ENCODE results near the gene IBTK. TPM values are rescaled to one million over a fixed set of nuclear protein-coding genes. Genes with fewer than 3 reads are reported as not detected.
"Not testable (repeated sequence)": the region's sequence is repeated elsewhere in the genome, so short reads cannot be mapped to it uniquely, and the experiment has no call there.

The IBTK gene
- total RNA-seq, 2 experiments from 2014 or later = 26.8 to 27.7 TPM

DNA sequence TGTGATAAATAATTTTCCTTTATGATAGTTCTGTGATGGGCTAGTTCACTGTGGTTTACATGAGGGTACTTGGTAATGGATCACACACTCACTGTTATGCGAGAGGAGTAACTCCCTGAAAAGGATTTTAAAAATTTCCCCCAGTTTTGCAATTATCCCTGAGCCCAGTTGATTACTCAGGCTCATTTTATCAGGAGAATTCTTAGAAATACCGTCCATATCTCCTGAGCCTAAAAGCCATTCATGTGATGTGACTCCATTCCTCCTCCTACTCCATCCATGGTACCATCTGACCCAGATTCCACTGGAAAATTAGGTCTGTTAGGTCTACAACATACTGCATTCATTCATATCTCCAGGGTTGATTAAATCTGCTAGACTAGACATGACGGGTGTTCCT is 16.4 kb upstream of the IBTK start:
- intact Hi-C loops (cut with micrococcal nuclease) = no loop called here
- ATAC-seq (no peak), DNase-seq (no peak)
- Mint-ChIP-seq H3K9me3 (no peaks in the 10 kb centered on the region), H3K36me3 (ENCODE audit: low read depth) (no peaks in the 10 kb centered on the region), H3K27ac (no peak overlapping the region), H3K27me3 (peaks cover 2% of the 10 kb centered on the region), H3K4me1 (ENCODE audit: low read depth) (no peaks in the 10 kb centered on the region), H3K4me3 (no peak overlapping the region)
- POLR2A ChIA-PET = no interaction called here
- CTCF ChIA-PET = no interaction called here
- TF ChIP-seq, protein P1, sequence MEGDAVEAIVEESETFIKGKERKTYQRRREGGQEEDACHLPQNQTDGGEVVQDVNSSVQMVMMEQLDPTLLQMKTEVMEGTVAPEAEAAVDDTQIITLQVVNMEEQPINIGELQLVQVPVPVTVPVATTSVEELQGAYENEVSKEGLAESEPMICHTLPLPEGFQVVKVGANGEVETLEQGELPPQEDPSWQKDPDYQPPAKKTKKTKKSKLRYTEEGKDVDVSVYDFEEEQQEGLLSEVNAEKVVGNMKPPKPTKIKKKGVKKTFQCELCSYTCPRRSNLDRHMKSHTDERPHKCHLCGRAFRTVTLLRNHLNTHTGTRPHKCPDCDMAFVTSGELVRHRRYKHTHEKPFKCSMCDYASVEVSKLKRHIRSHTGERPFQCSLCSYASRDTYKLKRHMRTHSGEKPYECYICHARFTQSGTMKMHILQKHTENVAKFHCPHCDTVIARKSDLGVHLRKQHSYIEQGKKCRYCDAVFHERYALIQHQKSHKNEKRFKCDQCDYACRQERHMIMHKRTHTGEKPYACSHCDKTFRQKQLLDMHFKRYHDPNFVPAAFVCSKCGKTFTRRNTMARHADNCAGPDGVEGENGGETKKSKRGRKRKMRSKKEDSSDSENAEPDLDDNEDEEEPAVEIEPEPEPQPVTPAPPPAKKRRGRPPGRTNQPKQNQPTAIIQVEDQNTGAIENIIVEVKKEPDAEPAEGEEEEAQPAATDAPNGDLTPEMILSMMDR (IDR thresholded peaks at IDR 0.05) = no peak

DNA sequence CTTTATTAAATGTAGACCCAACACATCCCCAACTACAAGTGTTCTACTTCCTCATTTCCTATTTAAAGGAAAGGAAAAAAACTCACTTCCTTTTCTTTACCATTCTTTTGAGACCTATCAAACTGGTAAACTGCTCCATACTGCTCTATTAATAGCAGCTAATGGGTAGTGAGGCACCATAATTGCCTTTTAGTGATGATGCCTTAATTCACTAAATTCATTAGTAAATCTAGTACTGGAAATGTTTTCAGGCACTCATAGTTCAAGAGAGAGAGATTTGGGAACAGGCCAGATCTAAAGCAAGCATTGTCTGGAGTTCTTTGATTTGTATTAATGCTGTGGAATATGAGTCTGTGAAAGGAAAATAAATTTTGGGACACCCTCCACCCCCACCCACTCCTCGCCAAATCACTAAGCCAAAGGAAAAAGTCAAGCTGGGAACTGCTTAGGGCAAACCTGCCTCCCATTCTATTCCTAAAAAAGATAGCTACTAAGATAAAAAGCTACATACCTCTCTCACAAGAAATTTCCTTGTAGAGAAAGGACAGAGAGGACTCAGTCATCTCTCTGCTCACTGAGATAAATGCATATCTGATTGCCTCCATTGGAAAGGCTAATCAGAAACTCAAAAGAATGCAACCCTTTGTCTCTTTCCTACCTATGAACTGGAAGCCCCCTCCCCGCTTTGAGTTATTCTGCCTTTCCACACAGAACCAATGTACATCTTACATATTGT is 13.6 kb upstream of the IBTK start:
- no peak overlapping the region for H3K4me3 Mint-ChIP-seq
- no peak for DNase-seq
- no peaks in the 10 kb centered on the region for H3K9me3 Mint-ChIP-seq
- POLR2A ChIA-PET = no interaction called here
- ATAC-seq = no peak
- no peak overlapping the region for H3K27ac Mint-ChIP-seq
- H3K4me1 Mint-ChIP-seq (ENCODE audit: low read depth) = no peaks in the 10 kb centered on the region
- TF ChIP-seq, protein P1 (IDR thresholded peaks at IDR 0.05) = no peak
- H3K27me3 Mint-ChIP-seq = peaks cover 2% of the 10 kb centered on the region
- no peaks in the 10 kb centered on the region for H3K36me3 Mint-ChIP-seq (ENCODE audit: low read depth)
- intact Hi-C loops (cut with micrococcal nuclease) = no loop called here
- CTCF ChIA-PET = interaction anchor here (1.2 to 3.1 kb wide), 3 partner anchors 10 to 805 kb away, joined by 3 to 33 read pairs (median 3); partner anchors contain the start of gene UBE3D

DNA sequence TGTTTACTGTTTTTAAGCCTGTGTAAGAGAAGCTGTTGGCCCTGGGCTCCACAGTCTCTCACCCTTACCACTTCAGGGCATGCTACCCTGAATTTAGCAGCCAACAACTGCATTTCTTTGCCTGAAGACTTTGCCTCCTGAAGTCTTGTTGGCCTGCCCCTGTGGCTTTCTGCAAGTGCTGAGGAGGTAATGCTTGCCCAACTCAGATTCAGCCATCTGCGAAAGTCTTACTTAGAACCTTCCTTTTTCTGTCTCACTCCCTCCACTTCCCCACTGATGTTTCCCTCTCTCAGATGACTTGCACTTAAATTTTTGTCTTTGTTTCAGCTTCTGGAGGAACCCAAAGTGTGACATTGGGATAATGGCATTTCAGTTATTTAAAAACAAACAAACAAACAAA is 11.8 kb upstream of the IBTK start:
- Mint-ChIP-seq H3K36me3 (ENCODE audit: low read depth) (no peaks in the 10 kb centered on the region), H3K27ac (no peak overlapping the region), H3K4me1 (ENCODE audit: low read depth) (no peaks in the 10 kb centered on the region), H3K9me3 (no peaks in the 10 kb centered on the region), H3K4me3 (no peak overlapping the region), H3K27me3 (peaks cover 2% of the 10 kb centered on the region)
- no peak for ATAC-seq
- intact Hi-C loops (cut with micrococcal nuclease) = no loop called here
- ChIA-PET POLR2A (no interaction called here), CTCF (interaction anchor here (1.4 kb wide), 1 partner anchor 806 kb away, joined by 3 read pairs; the partner anchor contains the start of gene UBE3D)
- TF ChIP-seq, protein P1 (IDR thresholded peaks at IDR 0.05) = no peak
- DNase-seq = no peak

DNA sequence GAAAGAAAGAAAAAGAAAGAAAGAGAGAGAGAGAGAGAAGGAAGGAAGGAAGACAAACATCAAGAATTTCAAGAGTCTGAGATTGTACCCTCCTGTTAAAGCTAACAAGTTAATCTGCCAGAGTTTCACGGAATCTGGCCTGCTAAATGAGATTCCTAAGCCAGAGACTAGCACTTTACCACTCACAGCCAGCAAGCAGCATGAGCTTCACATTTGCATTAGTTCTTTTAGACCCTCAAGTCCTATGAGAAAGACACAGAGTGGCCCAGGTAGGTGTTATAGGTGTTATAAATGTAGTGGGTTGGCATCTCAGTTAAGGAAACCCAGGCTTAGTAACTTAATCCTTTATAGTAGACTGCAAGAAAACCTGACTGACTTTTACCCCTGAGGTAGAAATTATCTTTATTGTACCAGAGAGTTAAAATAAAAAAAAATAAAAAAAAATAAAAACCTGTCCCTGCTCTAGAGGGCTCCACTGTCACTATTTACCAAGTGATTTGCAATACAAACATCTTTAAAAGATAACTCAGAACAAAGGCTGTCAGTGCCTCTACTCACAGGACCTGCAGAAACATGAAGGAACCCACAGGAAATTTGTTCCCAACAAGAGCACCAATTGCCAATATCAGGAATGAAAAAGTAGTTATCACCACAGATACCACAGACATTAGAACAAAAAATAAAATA is 9.7 kb upstream of the IBTK start:
- no peaks in the 10 kb centered on the region for H3K36me3 Mint-ChIP-seq (ENCODE audit: low read depth)
- ChIA-PET POLR2A (interaction anchor here (0.6 kb wide), 1 partner anchor 645 kb away, joined by 5 read pairs; no protein-coding TSS in a partner anchor), CTCF (no interaction called here)
- peaks cover 2% of the 10 kb centered on the region for H3K27me3 Mint-ChIP-seq
- no peak overlapping the region for H3K4me3 Mint-ChIP-seq
- no peaks in the 10 kb centered on the region for H3K9me3 Mint-ChIP-seq
- ATAC-seq (no peak), DNase-seq (no peak)
- no peak overlapping the region for H3K27ac Mint-ChIP-seq
- TF ChIP-seq, protein P1 (IDR thresholded peaks at IDR 0.05) = no peak
- H3K4me1 Mint-ChIP-seq (ENCODE audit: low read depth) = no peaks in the 10 kb centered on the region
- intact Hi-C loops (cut with micrococcal nuclease) = no loop called here

DNA sequence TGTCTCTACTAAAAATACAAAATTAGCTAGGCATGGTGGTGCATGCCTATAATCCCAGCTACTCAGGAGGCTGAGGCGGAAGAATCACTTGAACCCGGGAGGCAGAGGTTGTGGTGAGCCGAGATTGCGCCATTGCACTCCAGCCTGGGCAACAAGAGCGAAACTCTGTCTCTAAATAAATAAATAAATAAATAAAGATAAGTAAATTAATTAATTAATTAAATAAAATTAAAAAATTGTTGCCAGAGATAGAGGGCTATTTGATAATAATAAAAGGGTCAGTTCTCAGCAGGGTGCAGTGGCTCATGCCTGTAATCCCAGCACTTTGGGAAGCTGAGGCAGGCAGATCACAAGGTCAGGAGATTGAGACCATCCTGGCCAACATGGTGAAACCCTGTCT is 7.2 kb upstream of the IBTK start:
- H3K36me3 Mint-ChIP-seq (ENCODE audit: low read depth); POLR2A ChIA-PET: not testable (repeated sequence)

More for the DNA sequence above, 7.2 kb upstream of the IBTK start:
- intact Hi-C loops (cut with micrococcal nuclease) = loop anchor here (5.0 kb wide), 1 partner anchor 803 kb away; no protein-coding TSS in a partner anchor
- CTCF ChIA-PET = interaction anchor here (1.1 kb wide), 1 partner anchor 960 kb away, joined by 3 read pairs; no protein-coding TSS in a partner anchor
- H3K4me3 Mint-ChIP-seq; H3K4me1 Mint-ChIP-seq (ENCODE audit: low read depth); H3K27ac Mint-ChIP-seq; ATAC-seq; H3K27me3 Mint-ChIP-seq; DNase-seq; H3K9me3 Mint-ChIP-seq: not testable (repeated sequence)
